ENCODE results near the gene IL1RAP.

DNA sequence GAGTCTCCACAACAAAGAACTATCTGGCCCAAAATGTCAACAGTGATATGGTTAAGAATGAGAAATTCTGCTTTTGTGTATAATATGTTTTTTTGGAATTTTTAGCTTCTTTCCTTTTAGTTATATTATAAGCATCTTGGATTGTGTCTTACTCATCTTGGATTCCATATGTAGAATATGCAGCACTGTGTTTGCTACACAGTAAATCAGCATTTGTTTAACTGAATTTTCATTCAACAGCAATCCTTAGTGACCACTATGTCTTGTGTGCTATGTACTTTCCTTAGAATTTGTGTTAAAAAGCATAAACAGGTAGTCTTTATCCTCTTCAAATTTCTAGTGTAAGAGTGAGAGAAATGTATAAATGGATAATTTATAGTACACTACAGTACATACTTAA, 46.0 kb upstream of the IL1RAP start:
- TF ChIP-seq, protein P1, sequence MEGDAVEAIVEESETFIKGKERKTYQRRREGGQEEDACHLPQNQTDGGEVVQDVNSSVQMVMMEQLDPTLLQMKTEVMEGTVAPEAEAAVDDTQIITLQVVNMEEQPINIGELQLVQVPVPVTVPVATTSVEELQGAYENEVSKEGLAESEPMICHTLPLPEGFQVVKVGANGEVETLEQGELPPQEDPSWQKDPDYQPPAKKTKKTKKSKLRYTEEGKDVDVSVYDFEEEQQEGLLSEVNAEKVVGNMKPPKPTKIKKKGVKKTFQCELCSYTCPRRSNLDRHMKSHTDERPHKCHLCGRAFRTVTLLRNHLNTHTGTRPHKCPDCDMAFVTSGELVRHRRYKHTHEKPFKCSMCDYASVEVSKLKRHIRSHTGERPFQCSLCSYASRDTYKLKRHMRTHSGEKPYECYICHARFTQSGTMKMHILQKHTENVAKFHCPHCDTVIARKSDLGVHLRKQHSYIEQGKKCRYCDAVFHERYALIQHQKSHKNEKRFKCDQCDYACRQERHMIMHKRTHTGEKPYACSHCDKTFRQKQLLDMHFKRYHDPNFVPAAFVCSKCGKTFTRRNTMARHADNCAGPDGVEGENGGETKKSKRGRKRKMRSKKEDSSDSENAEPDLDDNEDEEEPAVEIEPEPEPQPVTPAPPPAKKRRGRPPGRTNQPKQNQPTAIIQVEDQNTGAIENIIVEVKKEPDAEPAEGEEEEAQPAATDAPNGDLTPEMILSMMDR (IDR thresholded peaks at IDR 0.05; ENCODE audit: insufficient read depth, low read length, poor library complexity, severe bottlenecking): no peak
- TF ChIP-seq EZH2phosphoT487 (conservative IDR thresholded peaks at IDR 0.05; ENCODE audit: low read length): no peak
